OCI-LY7 (cell line): Measurements from ENCODE around the gene BTG2.

ENCODE experiments used
- CTCF ChIP-seq: fragments of 200-600 bp; sonication (generic); conservative IDR thresholded peaks from 2 replicates; pipeline ENCODE4 v1.5.1; 2014; ENCODE audit warnings: mild to moderate bottlenecking, antibody characterized with exemption, low read length, moderate library complexity, mixed read lengths
- EZH2phosphoT487 ChIP-seq: fragments of 200-600 bp; sonication (generic); IDR thresholded peaks from 2 replicates; pipeline ENCODE4 v1.6.1; 2018; ENCODE audit warnings: low read depth, borderline replicate concordance, mild to moderate bottlenecking, mixed run types, antibody characterized with exemption, low read length, moderate library complexity, mixed read lengths

- TF ChIP-seq CTCF (no peak), EZH2phosphoT487 (no peak)
Measured at GRCh38 chr1:203272633-203273205, 32.6 kb upstream of the BTG2 start.
